Right atrium auricular region (tissue), 2 donors: Measurements from ENCODE around the gene PIP4K2C. TPM values are rescaled to one million over a fixed set of nuclear protein-coding genes. Genes with fewer than 3 reads are reported as not detected.
A peak's percentile ranks its signal among the peaks of the same experiment; 100 is the strongest.
"Not testable (repeated sequence)": the region's sequence is repeated elsewhere in the genome, so short reads cannot be mapped to it uniquely, and the experiment has no call there.

Experiments
- DNase-seq: peaks from one replicate; pipeline ENCODE4 v3.0.0-alpha.2; 2019; ENCODE audit warnings: low spot score
- H3K27ac ChIP-seq, 2 donors: fragments of 200-600 bp; sonication (generic); 1 replicate in 1 of 2; 2 replicates in 1 of 2; pipeline ENCODE4 v1.5.1; 2016 to 2019
- H3K27me3 ChIP-seq, 2 donors: fragments of 200-600 bp; sonication (generic); one replicate each; pipeline versions ENCODE4 v1.5.1 to v1.6.0; 2017 to 2019
- H3K36me3 ChIP-seq: fragments of 200-600 bp; sonication (generic); one replicate; pipeline ENCODE4 v1.5.1; 2016
- H3K4me1 ChIP-seq, 2 donors: fragments of 200-600 bp; sonication (generic); one replicate each; pipeline versions ENCODE4 v1.5.1 to v1.6.0; 2017 to 2019
- H3K4me3 ChIP-seq, 2 donors: fragments of 200-600 bp; sonication (generic); 1 replicate in 1 of 2; 2 replicates in 1 of 2; pipeline ENCODE4 v1.5.1; 2017 to 2019; ENCODE audit warnings: mild to moderate bottlenecking in 1 of 2, moderate library complexity in 1 of 2
- H3K9me3 ChIP-seq, 2 donors: fragments of 200-600 bp; sonication (generic); one replicate each; pipeline ENCODE4 v1.5.1; 2019
- total RNA-seq, 2 donors: library from RNA; depleted of rRNA; stranded (reverse); fragments of >200 nt; gene quantifications; one replicate each; pipeline ENCODE4 v1.1.0, GENCODE V29; 2016
- TF ChIP-seq, protein P1 (sequence below), 2 donors: fragments of 200-600 bp; sonication (generic); IDR thresholded peaks; one replicate each; pipeline ENCODE4 v1.5.1; 2019; ENCODE audit warnings: antibody characterized with exemption in 2 of 2

PIP4K2C gene
- total RNA-seq, 2 donors from 2014 or later = 22.1 to 25.2 TPM

DNA sequence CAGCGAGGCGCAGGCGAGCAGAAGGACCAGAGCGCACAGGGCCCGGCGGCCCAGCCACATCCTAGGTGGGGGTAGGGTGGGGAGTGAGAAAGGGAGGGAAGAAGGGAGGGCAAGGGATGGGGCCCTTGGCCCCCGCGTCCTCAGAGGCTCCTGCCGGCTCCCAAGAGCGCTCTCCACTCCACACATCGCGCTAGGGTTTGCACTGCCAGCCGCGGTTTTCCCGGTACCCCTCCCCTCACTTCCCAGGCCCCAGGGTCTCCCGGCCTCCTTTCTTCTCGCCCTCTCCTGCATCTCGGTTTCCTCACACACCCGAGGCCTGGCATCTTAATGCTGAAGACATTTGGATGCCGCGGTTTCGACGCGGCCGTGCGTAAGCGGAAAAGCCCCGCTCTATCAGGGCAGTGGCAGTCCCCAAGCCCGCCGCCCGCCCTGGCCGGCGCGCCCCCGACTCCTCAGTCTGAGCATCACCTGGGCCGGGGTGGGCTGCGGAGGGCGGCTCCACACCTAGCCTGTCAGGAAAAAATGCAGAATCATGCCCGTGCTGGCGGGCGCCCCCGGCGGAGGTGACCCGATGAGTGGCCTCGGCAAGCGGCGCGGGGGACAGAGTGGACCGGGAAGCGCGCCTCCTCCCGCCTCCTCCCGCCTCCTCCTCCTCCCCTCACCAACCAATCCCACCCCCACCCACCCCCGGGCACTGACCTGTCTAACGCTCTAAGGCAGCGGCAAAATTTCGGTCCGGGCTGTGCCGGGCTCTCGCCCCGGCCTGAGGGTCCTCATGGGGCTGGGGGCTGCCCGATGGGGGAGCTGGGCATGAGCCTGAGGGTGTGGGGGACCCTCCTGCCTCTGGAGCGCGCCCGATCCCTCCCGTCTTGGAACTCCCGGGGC, 41.3 kb downstream of the PIP4K2C start:
- no peaks in the 10 kb centered on the region for H3K9me3 ChIP-seq
- peaks cover 3 to 13% of the 10 kb centered on the region in 2 donors for H3K27me3 ChIP-seq
- peaks cover 0 to 30% of the 10 kb centered on the region in 2 donors for H3K4me1 ChIP-seq
- H3K27ac ChIP-seq = peak overlapping the region in 1 of 2 donors; percentile 35
- no peaks in the 10 kb centered on the region for H3K36me3 ChIP-seq
- peak; percentile 55 for DNase-seq
- peak overlapping the region; percentile 40 to 65 for H3K4me3 ChIP-seq
- TF ChIP-seq, protein P1, sequence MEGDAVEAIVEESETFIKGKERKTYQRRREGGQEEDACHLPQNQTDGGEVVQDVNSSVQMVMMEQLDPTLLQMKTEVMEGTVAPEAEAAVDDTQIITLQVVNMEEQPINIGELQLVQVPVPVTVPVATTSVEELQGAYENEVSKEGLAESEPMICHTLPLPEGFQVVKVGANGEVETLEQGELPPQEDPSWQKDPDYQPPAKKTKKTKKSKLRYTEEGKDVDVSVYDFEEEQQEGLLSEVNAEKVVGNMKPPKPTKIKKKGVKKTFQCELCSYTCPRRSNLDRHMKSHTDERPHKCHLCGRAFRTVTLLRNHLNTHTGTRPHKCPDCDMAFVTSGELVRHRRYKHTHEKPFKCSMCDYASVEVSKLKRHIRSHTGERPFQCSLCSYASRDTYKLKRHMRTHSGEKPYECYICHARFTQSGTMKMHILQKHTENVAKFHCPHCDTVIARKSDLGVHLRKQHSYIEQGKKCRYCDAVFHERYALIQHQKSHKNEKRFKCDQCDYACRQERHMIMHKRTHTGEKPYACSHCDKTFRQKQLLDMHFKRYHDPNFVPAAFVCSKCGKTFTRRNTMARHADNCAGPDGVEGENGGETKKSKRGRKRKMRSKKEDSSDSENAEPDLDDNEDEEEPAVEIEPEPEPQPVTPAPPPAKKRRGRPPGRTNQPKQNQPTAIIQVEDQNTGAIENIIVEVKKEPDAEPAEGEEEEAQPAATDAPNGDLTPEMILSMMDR (IDR thresholded peaks at IDR 0.05) = no peak

DNA sequence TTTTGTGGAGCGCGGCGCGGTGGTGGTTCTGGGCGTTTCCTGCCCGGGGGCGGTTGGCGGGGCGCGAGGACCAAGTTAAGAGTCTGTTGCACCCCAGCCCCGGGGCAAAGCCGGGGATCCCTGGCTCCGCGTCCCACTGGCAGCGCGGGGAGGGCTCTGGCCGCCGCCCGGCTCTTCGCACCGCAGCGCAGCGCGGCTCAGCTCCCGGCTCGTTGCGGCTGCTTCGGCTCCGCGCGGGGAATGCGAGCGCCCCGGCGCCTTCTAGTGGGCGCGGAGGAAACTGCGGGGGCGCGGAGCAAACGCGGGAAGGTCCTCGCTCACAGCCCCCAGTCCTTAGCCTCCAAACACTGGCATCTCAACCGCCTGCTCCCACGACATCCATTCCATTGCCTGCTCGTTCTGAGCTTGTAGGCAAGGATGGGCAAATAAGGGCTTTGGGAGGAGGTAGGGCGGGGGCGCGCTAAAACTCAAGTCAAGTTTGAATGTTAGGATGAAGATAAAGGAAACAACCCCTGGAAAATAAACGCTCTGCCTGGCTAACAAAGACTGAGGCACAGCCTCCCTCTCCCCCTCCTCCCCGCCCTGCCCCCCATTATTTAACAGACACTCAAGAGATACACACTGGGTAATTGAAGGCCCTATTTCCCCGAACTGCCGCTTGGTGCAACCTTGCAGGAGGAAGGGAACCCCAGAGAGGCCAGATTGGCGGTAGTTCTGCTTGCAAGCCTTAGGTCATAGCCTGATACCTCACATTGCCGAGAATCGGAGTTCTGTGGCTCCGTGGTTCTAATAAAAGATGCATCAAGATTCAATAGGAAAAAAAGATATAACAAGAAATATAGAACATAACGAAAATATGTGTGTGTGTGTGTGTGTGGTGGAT, 42.2 kb downstream of the PIP4K2C start, which contains the start of gene B4GALNT1:
Gene B4GALNT1, minus strand, starts transcription at position 244 of the 883 bp plus-strand sequence. CDS start 1,069 bp downstream, outside the sequence.
- peak; percentile 58 for DNase-seq
- Histone ChIP-seq H3K4me1 (peaks cover 0 to 22% of the 10 kb centered on the region in 2 donors), H3K27me3 (peaks cover 0 to 6% of the 10 kb centered on the region in 2 donors), H3K36me3 (no peaks in the 10 kb centered on the region), H3K9me3 (no peaks in the 10 kb centered on the region), H3K27ac (peak within 1 kb of the TSS in 1 of 2 donors; percentile 35), H3K4me3 (peak within 1 kb of the TSS; percentile 40 to 65)
- TF ChIP-seq, protein P1 (IDR thresholded peaks at IDR 0.05) = peak; percentile 95 to 96

DNA sequence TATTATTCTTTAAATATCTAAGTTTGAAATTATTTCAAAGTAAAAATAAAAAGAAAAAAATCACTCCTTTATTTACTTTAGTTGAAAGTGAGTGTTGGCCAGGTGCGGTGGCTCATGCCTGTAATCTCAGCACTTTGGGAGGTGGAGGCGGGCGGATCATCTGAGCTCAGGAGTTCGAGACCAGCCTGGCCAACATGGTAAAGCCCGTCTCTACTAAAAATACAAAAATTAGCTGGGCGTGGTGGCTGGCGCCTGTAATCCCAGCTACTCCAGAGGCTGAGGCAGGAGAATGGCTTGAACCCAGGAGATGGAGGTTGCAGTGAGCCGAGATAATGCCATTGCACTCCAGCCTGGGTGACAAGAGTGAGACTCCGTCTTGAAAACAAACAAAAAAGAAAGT, 45.7 kb downstream of the PIP4K2C start:
- not testable (repeated sequence) for H3K4me3 ChIP-seq, H3K27me3 ChIP-seq, H3K27ac ChIP-seq, H3K9me3 ChIP-seq, H3K36me3 ChIP-seq
- peak; percentile 56 for DNase-seq
- H3K4me1 ChIP-seq = peaks cover 0 to 18% of the 10 kb centered on the region in 2 donors

DNA sequence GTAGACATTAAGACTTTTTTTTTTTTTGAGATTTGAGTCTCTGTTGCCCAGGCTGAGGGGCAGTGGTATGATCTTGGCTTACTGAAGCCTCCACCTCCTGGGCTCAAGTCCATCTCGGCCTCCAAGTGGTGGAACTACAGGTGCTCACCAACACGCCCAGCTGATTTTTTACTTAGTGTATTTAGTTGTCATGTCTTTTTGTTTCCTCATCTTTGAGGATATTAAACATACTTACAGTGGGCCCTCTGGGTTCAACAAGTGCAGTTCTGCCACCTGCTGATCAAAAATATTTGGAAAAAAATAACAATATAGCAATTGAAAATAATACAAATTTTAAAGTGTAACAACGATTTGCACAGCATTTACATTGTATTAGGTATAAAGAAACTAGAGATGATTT, 46.4 kb downstream of the PIP4K2C start:
- Histone ChIP-seq H3K27me3 (no peaks in the 10 kb centered on the region), H3K9me3 (no peaks in the 10 kb centered on the region), H3K27ac (no peak overlapping the region), H3K4me3 (no peak overlapping the region), H3K36me3 (no peaks in the 10 kb centered on the region), H3K4me1 (peaks cover 0 to 12% of the 10 kb centered on the region in 2 donors)
- DNase-seq = peak; percentile 46
- TF ChIP-seq, protein P1 (IDR thresholded peaks at IDR 0.05) = no peak

DNA sequence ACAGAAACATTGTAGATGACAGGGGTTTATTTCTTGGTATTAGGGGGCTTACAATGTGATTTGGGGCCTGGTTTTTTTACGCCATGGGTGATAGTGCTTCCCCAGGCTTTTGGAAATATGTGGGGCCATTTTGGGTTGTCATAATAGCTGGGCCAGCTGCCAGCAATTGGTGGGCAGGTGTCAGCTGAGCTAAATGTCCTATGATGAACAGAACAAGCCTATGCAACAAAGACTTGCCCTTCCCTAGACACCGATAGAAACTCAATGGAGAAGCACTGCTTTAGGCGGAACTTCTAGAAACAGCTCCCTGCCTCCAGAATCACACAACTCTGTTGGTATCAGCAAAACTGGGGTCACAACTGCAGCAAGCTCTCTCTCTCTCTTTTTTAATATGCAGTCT, 47.1 kb downstream of the PIP4K2C start:
- DNase-seq = no peak
- H3K27me3 ChIP-seq = no peaks in the 10 kb centered on the region
- no peaks in the 10 kb centered on the region for H3K36me3 ChIP-seq
- TF ChIP-seq, protein P1 (IDR thresholded peaks at IDR 0.05) = no peak
- H3K4me1 ChIP-seq = peaks cover 0 to 4% of the 10 kb centered on the region in 2 donors
- H3K4me3 ChIP-seq = no peak overlapping the region
- H3K9me3 ChIP-seq = no peaks in the 10 kb centered on the region
- H3K27ac ChIP-seq = no peak overlapping the region
